Thoracic aorta (tissue), 2 donors: ENCODE results near the gene KRTDAP. TPM values are rescaled to one million over a fixed set of nuclear protein-coding genes. Genes with fewer than 3 reads are reported as not detected.

Experiments used
- ATAC-seq: fragments of 150-250 bp; one replicate; pipeline ENCODE4 v1.8.0; 2017; ENCODE audit warnings: low read depth; ENCODE audit not compliant: insufficient number of reproducible peaks, low FRiP score
- DNase-seq: peaks from one replicate; pipeline ENCODE4 v3.0.0-alpha.2; 2020; ENCODE audit warnings: low spot score
- H3K27ac ChIP-seq, 2 donors: fragments of 200-600 bp; sonication (generic); 1 replicate in 1 of 2; 2 replicates in 1 of 2; pipeline ENCODE4 v1.5.1; 2016; ENCODE audit warnings: mild to moderate bottlenecking in 2 of 2, moderate library complexity in 2 of 2
- H3K27me3 ChIP-seq: fragments of 200-600 bp; sonication (generic); replicated peaks from 2 replicates; pipeline ENCODE4 v1.6.0; 2016; ENCODE audit warnings: mild to moderate bottlenecking; ENCODE audit not compliant: insufficient read depth
- H3K36me3 ChIP-seq: fragments of 200-600 bp; sonication (generic); one replicate; pipeline ENCODE4 v1.5.1; 2016
- H3K4me1 ChIP-seq, 2 donors: fragments of 200-600 bp; sonication (generic); 1 replicate in 1 of 2; 2 replicates in 1 of 2; pipeline versions ENCODE4 v1.5.1 to v1.6.0; 2016; ENCODE audit warnings: low read depth in 2 of 2, mild to moderate bottlenecking in 1 of 2; ENCODE audit not compliant: control insufficient read depth in 1 of 2
- H3K4me3 ChIP-seq: fragments of 200-600 bp; sonication (generic); 2 replicates; pipeline ENCODE4 v1.5.1; 2016; ENCODE audit warnings: mild to moderate bottlenecking
- H3K9me3 ChIP-seq: fragments of 200-600 bp; sonication (generic); 2 replicates; pipeline ENCODE4 v1.5.1; 2016
- CTCF ChIP-seq: fragments of 200-600 bp; sonication (generic); IDR thresholded peaks from one replicate; pipeline ENCODE4 v1.5.1; 2019; ENCODE audit warnings: antibody characterized with exemption
- total RNA-seq, 2 donors: library from RNA; depleted of rRNA; stranded (reverse); fragments of >200 nt; gene quantifications; one replicate each; pipeline versions ENCODE4 v1.1.0 to v1.2.3, GENCODE V29; 2016

KRTDAP gene
- total RNA-seq, 2 donors from 2014 or later = 29.6 TPM; not detected in 1

GRCh38 chr19:35437406-35437951, 52.8 kb downstream of the KRTDAP start:
- H3K9me3 ChIP-seq = no peaks in the 10 kb centered on the region
- no peaks in the 10 kb centered on the region for H3K36me3 ChIP-seq
- DNase-seq (no peak), ATAC-seq (no peak)
- TF ChIP-seq CTCF = no peak
- peaks cover 0 to 8% of the 10 kb centered on the region in 2 donors for H3K4me1 ChIP-seq
- H3K27ac ChIP-seq = no peak overlapping the region
- no peak overlapping the region for H3K4me3 ChIP-seq
- H3K27me3 ChIP-seq = no peaks in the 10 kb centered on the region

Other genes starting within 250 kb of the KRTDAP start
- 1 to 10 TPM; 7.6 to 9.3 TPM for gene LSR, start 241.5 kb downstream of the KRTDAP start, total RNA-seq
- 100 to 1,000 TPM in 1 of 2 donors, 10 to 100 TPM in 1; 90.4 to 143 TPM for gene USF2, start 221.5 kb downstream of the KRTDAP start, total RNA-seq
- gene HAMP, start 207.9 kb downstream of the KRTDAP start, total RNA-seq = under 1 TPM in 1 of 2 donors, not detected in 1; 0.28 TPM
- gene MAG, start 198.3 kb downstream of the KRTDAP start, total RNA-seq = 1 to 10 TPM in 1 of 2 donors, not detected in 1; 2.8 TPM
- gene CD22, start 161.3 kb downstream of the KRTDAP start, total RNA-seq = 1 to 10 TPM; 1.4 to 3.6 TPM
- not detected for gene FFAR1, start 142.6 kb downstream of the KRTDAP start, total RNA-seq
- not detected for gene FFAR3, start 132.0 kb downstream of the KRTDAP start, total RNA-seq
- not detected for gene GPR42, start 119.4 kb downstream of the KRTDAP start, total RNA-seq
- under 1 TPM in 1 of 2 donors, not detected in 1; 0.92 TPM for gene FFAR2, start 42.2 kb downstream of the KRTDAP start, total RNA-seq
- gene DMKN, start 23.2 kb upstream of the KRTDAP start, total RNA-seq = 10 to 100 TPM; 26.1 to 53.7 TPM
- 1 to 10 TPM in 1 of 2 donors, not detected in 1; 1.5 TPM for gene SBSN, start 37.8 kb upstream of the KRTDAP start, total RNA-seq
- not detected for gene GAPDHS, start 43.0 kb upstream of the KRTDAP start, total RNA-seq
- 10 to 100 TPM; 49.7 to 75.8 TPM for gene TMEM147, start 55.2 kb upstream of the KRTDAP start, total RNA-seq
- under 1 TPM in 1 of 2 donors, not detected in 1; 0.35 TPM for gene ATP4A, start 73.2 kb upstream of the KRTDAP start, total RNA-seq
- not detected for gene PMIS2, start 95.7 kb upstream of the KRTDAP start, total RNA-seq
- gene HAUS5, start 122.3 kb upstream of the KRTDAP start, total RNA-seq = 10 to 100 TPM in 1 of 2 donors, 1 to 10 TPM in 1; 8.4 to 13.9 TPM
- 10 to 100 TPM; 47.2 to 53.8 TPM for gene RBM42, start 138.6 kb upstream of the KRTDAP start, total RNA-seq
- not detected for gene ETV2, start 151.3 kb upstream of the KRTDAP start, total RNA-seq
- gene COX6B1, start 157.9 kb upstream of the KRTDAP start, total RNA-seq = 100 to 1,000 TPM; 258 to 386 TPM
- not detected for gene UPK1A, start 176.1 kb upstream of the KRTDAP start, total RNA-seq
- not detected for gene ZBTB32, start 214.1 kb upstream of the KRTDAP start, total RNA-seq
- gene KMT2B, start 227.5 kb upstream of the KRTDAP start, total RNA-seq = 10 to 100 TPM; 26.4 to 31.3 TPM